Endothelial cell of umbilical vein (primary cell): Measurements from ENCODE around the gene SERPINE3. TPM values are rescaled to one million over a fixed set of nuclear protein-coding genes. Genes with fewer than 3 reads are reported as not detected.
A peak's percentile ranks its signal among the peaks of the same experiment; 100 is the strongest.

Experiments
- BruUV-seq: library from RNA; stranded (reverse); fragments of 400-500 nt; replicated peaks from 2 replicates; lab custom pipeline; 2021; lab: Mats Ljungman, UMichigan
- CTCF ChIA-PET: fragments of 300-600, 350-600 bp; sonication (Branson Sonifier 250); formaldehyde crosslinking; loops from one replicate; lab custom pipeline; 2021; ENCODE audit warnings: antibody characterized with exemption, inconsistent platforms; lab: Charles Lee
- POLR2A ChIA-PET: fragments of 300-600, 350-600 bp; sonication (Branson Sonifier 250); formaldehyde crosslinking; loops from one replicate; lab custom pipeline; 2021; ENCODE audit warnings: antibody characterized with exemption, inconsistent platforms; lab: Charles Lee
- DNase-seq: peaks from one replicate; pipeline ENCODE4 v3.0.0-alpha.2; 2011; ENCODE audit warnings: low read depth, low spot score
- FAIRE-seq: peaks from 2 replicates; lab custom pipeline; 2011; peaks lifted over from hg19 to GRCh38; lab: Jason Lieb, UNC
- H2AFZ ChIP-seq: 2 replicates; pipeline ENCODE4 v1.6.0; 2012; ENCODE audit warnings: low read depth, low read length, control low read depth, inconsistent platforms
- H3K27ac ChIP-seq: 2 replicates; pipeline ENCODE4 v1.5.1; 2011; ENCODE audit warnings: low read depth, mild to moderate bottlenecking, control low read depth, low read length, moderate library complexity; ENCODE audit not compliant: insufficient read depth
- H3K27me3 ChIP-seq, 2 experiments: 2 replicates each; pipeline versions ENCODE4 v1.6.0 to v1.6.1; 2011; ENCODE audit warnings: low read length in 2 of 2, mixed read lengths in 1 of 2; ENCODE audit not compliant: control insufficient read depth in 2 of 2, insufficient read depth in 2 of 2
- H3K36me3 ChIP-seq, 2 experiments: 2 replicates in 1 of 2; 3 replicates in 1 of 2; pipeline ENCODE4 v1.5.1; 2011; ENCODE audit warnings: low read length in 2 of 2, mild to moderate bottlenecking in 1 of 2, moderate library complexity in 1 of 2; ENCODE audit not compliant: control insufficient read depth in 2 of 2, insufficient read depth in 2 of 2; ENCODE audit errors: extremely low read depth in 1 of 2
- H3K4me1 ChIP-seq: 3 replicates; pipeline ENCODE4 v1.5.1; 2011; ENCODE audit warnings: mild to moderate bottlenecking, low read length; ENCODE audit not compliant: control insufficient read depth, insufficient read depth; ENCODE audit errors: extremely low read depth
- H3K4me2 ChIP-seq: 2 replicates; pipeline ENCODE4 v1.6.1; 2011; ENCODE audit warnings: low read length, control low read depth, mixed read lengths; ENCODE audit not compliant: insufficient read depth
- H3K4me3 ChIP-seq, 3 experiments: fragments of 200-600 bp in 1 of 3; sonication (generic), shearing (Covaris generic) in 1 of 3; replicated peaks in 1 of 3; 2 replicates each; pipeline ENCODE4 v1.5.1; 2011 to 2016; ENCODE audit warnings: control low read depth in 3 of 3, low read length in 3 of 3, mild to moderate bottlenecking in 2 of 3, inconsistent platforms in 1 of 3, low read depth in 1 of 3, moderate library complexity in 1 of 3; ENCODE audit not compliant: insufficient read depth in 1 of 3
- H3K79me2 ChIP-seq: 2 replicates; pipeline ENCODE4 v1.6.0; 2012; ENCODE audit warnings: low read length, inconsistent platforms; ENCODE audit not compliant: control insufficient read depth, insufficient read depth
- H3K9ac ChIP-seq: replicated peaks from 2 replicates; pipeline ENCODE3; 2011; ENCODE audit warnings: low read length, control low read depth; ENCODE audit not compliant: insufficient read depth; ENCODE audit errors: extremely low read depth
- H3K9me1 ChIP-seq: replicated peaks from 3 replicates; pipeline ENCODE4 v1.6.0; 2011; ENCODE audit warnings: mild to moderate bottlenecking, low read length; ENCODE audit not compliant: control insufficient read depth, insufficient read depth; ENCODE audit errors: extremely low read depth
- H3K9me3 ChIP-seq: replicated peaks from 2 replicates; pipeline ENCODE4 v1.5.1; 2012; ENCODE audit warnings: low read length, inconsistent platforms; ENCODE audit not compliant: control insufficient read depth, insufficient read depth
- H4K20me1 ChIP-seq: replicated peaks from 2 replicates; pipeline ENCODE3; 2011; ENCODE audit warnings: mild to moderate bottlenecking, low read length; ENCODE audit not compliant: control insufficient read depth, insufficient read depth; ENCODE audit errors: extremely low read depth
- EZH2 ChIP-seq: IDR thresholded peaks from 2 replicates; pipeline ENCODE4 v1.6.1; 2012; ENCODE audit warnings: borderline replicate concordance, low read depth, mild to moderate bottlenecking, moderate library complexity, low read length, inconsistent platforms; ENCODE audit not compliant: severe bottlenecking
- FOS ChIP-seq: IDR thresholded peaks from 2 replicates; pipeline ENCODE4 v1.6.1; 2011; ENCODE audit warnings: mild to moderate bottlenecking, low read length, moderate library complexity, borderline replicate concordance; ENCODE audit not compliant: insufficient read depth
- GATA2 ChIP-seq: IDR thresholded peaks from 2 replicates; pipeline ENCODE4 v1.7.0; 2011; ENCODE audit warnings: low read depth, mild to moderate bottlenecking, moderate library complexity, mixed read lengths, low read length; ENCODE audit not compliant: insufficient read length, insufficient read depth
- JUN ChIP-seq: IDR thresholded peaks from 2 replicates; pipeline ENCODE4 v1.6.1; 2011; ENCODE audit warnings: borderline replicate concordance, low read depth; ENCODE audit not compliant: insufficient read length, insufficient read depth
- MYC ChIP-seq: IDR thresholded peaks from one replicate; pipeline ENCODE4 v1.6.1; 2011; ENCODE audit warnings: mild to moderate bottlenecking, low read depth, low read length
- POLR2A ChIP-seq: IDR thresholded peaks from 2 replicates; pipeline ENCODE4 v1.6.1; 2012; ENCODE audit warnings: low read depth, mild to moderate bottlenecking, control low read depth, low read length
- POLR2AphosphoS5 ChIP-seq: IDR thresholded peaks from 2 replicates; pipeline ENCODE4 v1.6.1; 2012; ENCODE audit warnings: low read depth, mild to moderate bottlenecking, control low read depth, low read length, moderate library complexity; ENCODE audit not compliant: insufficient read depth
- dilution Hi-C: fragments of 300-500 bp; cut with MboI; formaldehyde crosslinking; loops from one replicate; pipeline ENCODE4 v1.15.0; 2019; ENCODE audit warnings: low sequenced_read_pairs; ENCODE audit not compliant: extremely low pct_ligation_motif_present
- intact Hi-C: fragments of 100-400 bp; cut with micrococcal nuclease; formaldehyde crosslinking; loops from one replicate; pipeline ENCODE4 v1.10.0; 2022
- polyA plus RNA-seq, 4 experiments: library from polyadenylated mRNA; depleted of rRNA in 3 of 4; stranded (reverse) in 3 of 4; unstranded in 1 of 4; fragments of >200 nt; gene quantifications; 2 replicates each; pipeline versions ENCODE4 v1.2.1 to v1.2.3, GENCODE V29; 2011 to 2012; ENCODE audit warnings: missing spikeins in 1 of 4
- total RNA-seq: library from RNA; stranded (reverse); gene quantifications from 2 replicates; pipeline ENCODE4 v1.2.3, GENCODE V29; 2021
- TF ChIP-seq, protein P1 (sequence below): IDR thresholded peaks from 2 replicates; pipeline ENCODE4 v1.6.1; 2011; ENCODE audit not compliant: insufficient read depth, insufficient read length
- TF ChIP-seq, protein P2 (sequence below), 2 donors: IDR thresholded peaks; 1 replicate in 1 of 2; 2 replicates in 1 of 2; pipeline ENCODE4 v1.5.1; 2011; ENCODE audit warnings: low read length in 2 of 2, mild to moderate bottlenecking in 2 of 2, moderate library complexity in 2 of 2, control low read depth in 1 of 2, inconsistent platforms in 1 of 2, low read depth in 1 of 2; ENCODE audit not compliant: insufficient read depth in 1 of 2; ENCODE audit errors: extremely low read depth in 1 of 2

SERPINE3 gene
- total and polyA plus RNA-seq, 2 donors (not counting 3 experiments of a cell fraction or from before 2014, with no cell fraction given): not detected

DNA sequence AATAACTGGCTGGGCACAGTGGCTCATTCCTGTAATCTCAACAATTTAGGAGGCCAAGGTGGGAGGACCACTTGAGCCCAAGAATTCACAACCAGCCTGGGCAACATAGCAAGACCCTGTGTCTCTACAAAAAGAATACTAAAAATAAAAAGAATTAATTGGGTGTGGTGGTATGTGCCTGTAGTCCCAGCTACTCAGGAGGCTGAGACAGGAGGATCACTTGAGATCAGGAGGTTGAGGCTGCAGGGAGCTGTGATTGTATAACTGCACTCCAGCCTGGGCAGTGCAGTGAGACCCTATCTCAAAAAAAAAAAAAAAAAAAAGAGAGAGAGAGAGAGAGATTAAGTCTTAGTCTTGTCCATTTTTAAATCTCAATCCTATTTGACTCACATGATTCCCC lies 35.6 kb upstream of the SERPINE3 start:
- Histone ChIP-seq H3K4me1 (peaks cover 4% of the 10 kb centered on the region), H4K20me1 (no peaks in the 10 kb centered on the region), H3K4me2 (no peak overlapping the region), H3K9me3 (no peaks in the 10 kb centered on the region), H3K27ac (no peak overlapping the region), H3K9me1 (no peaks in the 10 kb centered on the region), H3K36me3 (no peaks in the 10 kb centered on the region), H3K4me3 (no peak overlapping the region), H3K27me3 (peaks cover 0 to 4% of the 10 kb centered on the region in 2 experiments), H3K9ac (no peak overlapping the region), H3K79me2 (no peaks in the 10 kb centered on the region), H2AFZ (no peak overlapping the region)
- no TSS peak for BruUV-seq
- POLR2A ChIA-PET: no interaction called here
- intact Hi-C loops: no loop called here
- FAIRE-seq: no peak
- CTCF ChIA-PET: interaction anchor here (2.0 to 2.1 kb wide), 2 partner anchors 18 to 178 kb away, joined by 8 to 9 read pairs; no protein-coding TSS in a partner anchor
- TF ChIP-seq POLR2AphosphoS5: no peak
- dilution Hi-C loops: no loop called here
- DNase-seq: no peak

DNA sequence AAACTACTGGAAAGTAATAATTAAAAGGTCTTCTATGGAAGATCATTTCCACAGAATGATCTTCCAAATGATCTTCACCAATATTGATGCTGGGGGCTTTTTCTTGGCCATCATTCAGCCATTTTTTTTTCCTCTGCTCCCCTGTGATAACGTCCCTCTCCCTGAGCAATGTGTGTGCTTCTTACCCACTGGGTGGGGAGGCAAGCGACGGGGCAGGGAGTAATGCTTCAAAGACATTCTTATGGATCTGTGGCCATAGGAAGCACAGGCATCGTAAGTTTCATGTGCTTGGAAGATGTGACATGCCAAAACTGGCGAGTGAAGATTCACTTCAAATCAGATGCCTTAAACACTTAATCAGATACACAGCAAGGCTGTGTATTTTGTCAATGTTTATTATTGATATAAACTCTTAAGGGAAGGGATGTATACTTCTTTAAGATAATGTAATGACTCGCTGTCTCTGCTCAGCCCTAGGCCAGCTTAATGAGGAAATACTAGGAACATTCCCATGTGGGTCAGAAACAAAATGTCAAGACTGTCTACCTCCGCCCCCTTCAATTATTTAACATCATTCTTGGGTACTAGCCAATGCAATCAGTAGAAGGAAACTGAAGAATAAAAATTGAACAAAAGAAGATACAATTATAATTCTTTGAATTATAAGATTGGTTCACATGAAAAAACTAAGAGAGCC lies 34.1 kb upstream of the SERPINE3 start:
- intact Hi-C loops: no loop called here
- Histone ChIP-seq H3K9me1 (no peaks in the 10 kb centered on the region), H3K27me3 (peaks cover 0 to 1% of the 10 kb centered on the region in 2 experiments), H3K36me3 (no peaks in the 10 kb centered on the region), H3K4me2 (no peak overlapping the region), H3K27ac (no peak overlapping the region), H3K9me3 (no peaks in the 10 kb centered on the region), H3K9ac (no peak overlapping the region), H3K4me3 (no peak overlapping the region), H4K20me1 (no peaks in the 10 kb centered on the region), H3K79me2 (no peaks in the 10 kb centered on the region), H3K4me1 (peaks cover 4% of the 10 kb centered on the region), H2AFZ (peak overlapping the region; percentile 36)
- dilution Hi-C loops: no loop called here
- DNase-seq (peak; percentile 70), FAIRE-seq (no peak)
- no peak for TF ChIP-seq POLR2A
- TF ChIP-seq MYC: no peak
- no peak for TF ChIP-seq FOS
- TF ChIP-seq JUN: no peak
- TF ChIP-seq EZH2: no peak
- TF ChIP-seq, protein P1, sequence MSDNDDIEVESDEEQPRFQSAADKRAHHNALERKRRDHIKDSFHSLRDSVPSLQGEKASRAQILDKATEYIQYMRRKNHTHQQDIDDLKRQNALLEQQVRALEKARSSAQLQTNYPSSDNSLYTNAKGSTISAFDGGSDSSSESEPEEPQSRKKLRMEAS: no peak
- TF ChIP-seq POLR2AphosphoS5: no peak
- TF ChIP-seq GATA2: no peak
- TF ChIP-seq, protein P2, sequence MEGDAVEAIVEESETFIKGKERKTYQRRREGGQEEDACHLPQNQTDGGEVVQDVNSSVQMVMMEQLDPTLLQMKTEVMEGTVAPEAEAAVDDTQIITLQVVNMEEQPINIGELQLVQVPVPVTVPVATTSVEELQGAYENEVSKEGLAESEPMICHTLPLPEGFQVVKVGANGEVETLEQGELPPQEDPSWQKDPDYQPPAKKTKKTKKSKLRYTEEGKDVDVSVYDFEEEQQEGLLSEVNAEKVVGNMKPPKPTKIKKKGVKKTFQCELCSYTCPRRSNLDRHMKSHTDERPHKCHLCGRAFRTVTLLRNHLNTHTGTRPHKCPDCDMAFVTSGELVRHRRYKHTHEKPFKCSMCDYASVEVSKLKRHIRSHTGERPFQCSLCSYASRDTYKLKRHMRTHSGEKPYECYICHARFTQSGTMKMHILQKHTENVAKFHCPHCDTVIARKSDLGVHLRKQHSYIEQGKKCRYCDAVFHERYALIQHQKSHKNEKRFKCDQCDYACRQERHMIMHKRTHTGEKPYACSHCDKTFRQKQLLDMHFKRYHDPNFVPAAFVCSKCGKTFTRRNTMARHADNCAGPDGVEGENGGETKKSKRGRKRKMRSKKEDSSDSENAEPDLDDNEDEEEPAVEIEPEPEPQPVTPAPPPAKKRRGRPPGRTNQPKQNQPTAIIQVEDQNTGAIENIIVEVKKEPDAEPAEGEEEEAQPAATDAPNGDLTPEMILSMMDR (IDR thresholded peaks at IDR 0.05; ENCODE audit: extremely low read depth in 1 of 2, insufficient read depth in 1 of 2, low read depth in 1 of 2, low read length in 2 of 2): no peak
- BruUV-seq: no TSS peak
- ChIA-PET CTCF (interaction anchor here (1.5 kb wide), 1 partner anchor 19 kb away, joined by 3 read pairs; no protein-coding TSS in a partner anchor), POLR2A (no interaction called here)
